Upper lobe of left lung (tissue), 6 donors: ENCODE results near the gene TRIM44. TPM values are rescaled to one million over a fixed set of nuclear protein-coding genes. Genes with fewer than 3 reads are reported as not detected.

Experiments
- ATAC-seq, 2 donors: fragments of 200-7000 bp; cut with Tn5 transposase; one replicate each; pipeline ENCODE4 v1.9.1; 2022; ENCODE audit warnings: mild to moderate bottlenecking in 2 of 2, moderate library complexity in 2 of 2; ENCODE audit not compliant: low FRiP score in 2 of 2
- DNase-seq, 2 donors: peaks; one replicate each; pipeline ENCODE4 v3.0.0-alpha.2; 2019 to 2020
- H3K27ac ChIP-seq, 4 donors: fragments of 200-600 bp; sonication (generic); one replicate each; pipeline ENCODE4 v1.5.1; 2016 to 2019
- H3K27me3 ChIP-seq, 4 donors: fragments of 200-600 bp; sonication (generic); one replicate each; pipeline ENCODE4 v1.5.1; 2017 to 2019
- H3K36me3 ChIP-seq, 4 donors: fragments of 200-600 bp; sonication (generic); one replicate each; pipeline ENCODE4 v1.5.1; 2016 to 2019
- H3K4me1 ChIP-seq, 4 donors: fragments of 200-600 bp; sonication (generic); one replicate each; pipeline ENCODE4 v1.5.1; 2018 to 2019
- H3K4me3 ChIP-seq, 4 donors: fragments of 200-600 bp; sonication (generic); one replicate each; pipeline ENCODE4 v1.5.1; 2017 to 2019; ENCODE audit warnings: mild to moderate bottlenecking in 2 of 4, moderate library complexity in 1 of 4
- H3K9me3 ChIP-seq, 4 donors: fragments of 200-600 bp; sonication (generic); one replicate each; pipeline ENCODE4 v1.5.1; 2018 to 2019
- CTCF ChIP-seq, 6 experiments: fragments of 450-650 bp in 4 of 6; fragments of 200-600 bp in 2 of 6; sonication (generic) in 2 of 6; IDR thresholded peaks; one replicate each; pipeline ENCODE4 v1.5.1; 2016 to 2019; ENCODE audit warnings: antibody characterized with exemption in 6 of 6
- EP300 ChIP-seq, 4 donors: sonication (generic); formaldehyde crosslinking; IDR thresholded peaks; one replicate each; pipeline ENCODE4 v1.5.1; 2017; ENCODE audit warnings: antibody characterized with exemption in 4 of 4, control low read depth in 2 of 4
- POLR2A ChIP-seq, 4 donors: fragments of 450-650 bp; IDR thresholded peaks; one replicate each; pipeline ENCODE4 v1.5.1; 2016 to 2017; ENCODE audit warnings: antibody characterized with exemption in 4 of 4, mild to moderate bottlenecking in 2 of 4
- POLR2AphosphoS5 ChIP-seq, 2 donors: sonication (generic); formaldehyde crosslinking; IDR thresholded peaks; one replicate each; pipeline ENCODE4 v1.5.1; 2017; ENCODE audit warnings: antibody characterized with exemption in 2 of 2
- WGBS, 2 donors: methylation state at CpG; one replicate each; pipeline ENCODE4 v1.1.5; 2017 to 2018; 5-methylcytosine and 5-hydroxymethylcytosine counted together
- total RNA-seq, 6 donors: library from RNA; depleted of rRNA in 4 of 6; stranded (reverse); fragments of >200 nt in 4 of 6; gene quantifications; one replicate each; pipeline versions ENCODE4 v1.1.0 to v1.2.1, GENCODE V29; 2016 to 2021
- donor health status: DM: no; HTN: no; CAD: no; lungs with moderate emphysema.
- donor health status: DM: no; HTN: yes; CAD: no; lungs with severe emphysema.

TRIM44 gene
- total RNA-seq, 6 donors from 2014 or later: 48.9 to 133 (median 64.0) TPM

- TF ChIP-seq EP300 (IDR thresholded peaks at IDR 0.05): no peak
- no peak for TF ChIP-seq POLR2A (IDR thresholded peaks at IDR 0.05)
- TF ChIP-seq POLR2AphosphoS5 (IDR thresholded peaks at IDR 0.05): no peak
- no peak for TF ChIP-seq CTCF (IDR thresholded peaks at IDR 0.05)
- DNase-seq: peak in 1 of 2 donors; percentile 24
- peak; percentile 37 to 38 for ATAC-seq
- Histone ChIP-seq H3K36me3 (no peaks in the 10 kb centered on the region), H3K9me3 (no peaks in the 10 kb centered on the region), H3K27me3 (no peaks in the 10 kb centered on the region), H3K4me1 (peaks cover 0 to 11% (median 7%) of the 10 kb centered on the region in 4 donors), H3K27ac (no peak overlapping the region), H3K4me3 (no peak overlapping the region)
- 42 to 45% methylated on average over 6 of the region's 6 CpGs for WGBS, 2 donors
Measured at GRCh38 chr11:35852056-35852455, 189.5 kb downstream of the TRIM44 start.

- no peaks in the 10 kb centered on the region for H3K9me3 ChIP-seq
- H3K27me3 ChIP-seq: no peaks in the 10 kb centered on the region
- no peak overlapping the region for H3K4me3 ChIP-seq
- no peak overlapping the region for H3K27ac ChIP-seq
- no peak for ATAC-seq
- no peaks in the 10 kb centered on the region for H3K36me3 ChIP-seq
- 74 to 78% methylated on average over 5 of the region's 5 CpGs for WGBS, 2 donors
- TF ChIP-seq POLR2AphosphoS5 (IDR thresholded peaks at IDR 0.05) (no peak), EP300 (IDR thresholded peaks at IDR 0.05) (no peak), CTCF (IDR thresholded peaks at IDR 0.05) (no peak), POLR2A (IDR thresholded peaks at IDR 0.05) (no peak)
- H3K4me1 ChIP-seq: peaks cover 0 to 11% (median 7%) of the 10 kb centered on the region in 4 donors
- no peak for DNase-seq
Measured at GRCh38 chr11:35853971-35854370, 191.4 kb downstream of the TRIM44 start.

DNA sequence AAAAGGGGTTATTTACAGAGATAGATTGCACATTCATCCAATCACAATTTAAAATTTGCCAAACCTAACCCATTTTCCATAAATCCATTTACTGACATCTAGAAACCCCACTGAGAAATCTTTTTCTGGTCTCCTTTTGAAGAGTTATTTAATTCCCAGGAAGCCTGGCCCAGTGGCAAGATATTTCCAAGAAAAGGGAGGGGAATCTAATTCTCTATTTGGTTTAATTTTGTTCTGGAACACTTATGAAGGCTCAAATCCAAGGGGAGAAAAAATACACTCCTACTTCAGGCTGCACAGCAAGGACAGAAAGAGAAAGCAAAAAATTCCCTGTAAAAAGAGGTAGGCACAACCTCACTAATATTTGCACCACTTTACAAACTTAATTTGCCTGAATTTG, 193.1 kb downstream of the TRIM44 start:
- peaks cover 0 to 11% (median 7%) of the 10 kb centered on the region in 4 donors for H3K4me1 ChIP-seq
- H3K4me3 ChIP-seq: no peak overlapping the region
- no peaks in the 10 kb centered on the region for H3K36me3 ChIP-seq
- H3K9me3 ChIP-seq: no peaks in the 10 kb centered on the region
- TF ChIP-seq POLR2AphosphoS5 (IDR thresholded peaks at IDR 0.05) (no peak), CTCF (IDR thresholded peaks at IDR 0.05) (no peak), EP300 (IDR thresholded peaks at IDR 0.05) (no peak), POLR2A (IDR thresholded peaks at IDR 0.05) (no peak)
- H3K27me3 ChIP-seq: no peaks in the 10 kb centered on the region
- DNase-seq (no peak), ATAC-seq (no peak)
- no peak overlapping the region for H3K27ac ChIP-seq

DNA sequence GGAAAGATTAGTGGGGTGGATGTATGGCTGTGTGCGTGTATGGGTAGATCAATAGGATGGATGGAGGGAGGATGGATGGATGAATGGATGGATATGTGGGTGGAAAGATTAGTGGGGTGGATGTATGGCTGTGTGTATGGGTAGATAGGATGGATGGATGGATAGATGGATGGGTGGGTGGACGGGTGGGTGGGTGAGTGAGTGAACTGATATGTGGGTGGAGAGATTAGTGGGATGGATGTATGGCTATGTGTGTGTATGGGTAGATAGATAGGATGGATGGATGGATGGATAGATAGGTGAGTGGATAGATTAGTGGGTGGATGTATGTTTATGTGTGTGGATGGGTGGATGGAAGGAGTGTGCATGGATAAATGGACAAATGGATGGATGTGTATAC, 193.7 kb downstream of the TRIM44 start:
- 86 to 93% methylated on average over 2 of the region's 2 CpGs for WGBS, 2 donors
- ATAC-seq (no peak), DNase-seq (no peak)
- TF ChIP-seq POLR2AphosphoS5 (IDR thresholded peaks at IDR 0.05) (no peak), POLR2A (IDR thresholded peaks at IDR 0.05) (no peak), EP300 (IDR thresholded peaks at IDR 0.05) (no peak), CTCF (IDR thresholded peaks at IDR 0.05) (no peak)
- Histone ChIP-seq H3K4me1 (peaks cover 0 to 11% (median 7%) of the 10 kb centered on the region in 4 donors), H3K36me3 (no peaks in the 10 kb centered on the region), H3K27me3 (no peaks in the 10 kb centered on the region), H3K4me3 (no peak overlapping the region), H3K9me3 (no peaks in the 10 kb centered on the region), H3K27ac (no peak overlapping the region)

DNA sequence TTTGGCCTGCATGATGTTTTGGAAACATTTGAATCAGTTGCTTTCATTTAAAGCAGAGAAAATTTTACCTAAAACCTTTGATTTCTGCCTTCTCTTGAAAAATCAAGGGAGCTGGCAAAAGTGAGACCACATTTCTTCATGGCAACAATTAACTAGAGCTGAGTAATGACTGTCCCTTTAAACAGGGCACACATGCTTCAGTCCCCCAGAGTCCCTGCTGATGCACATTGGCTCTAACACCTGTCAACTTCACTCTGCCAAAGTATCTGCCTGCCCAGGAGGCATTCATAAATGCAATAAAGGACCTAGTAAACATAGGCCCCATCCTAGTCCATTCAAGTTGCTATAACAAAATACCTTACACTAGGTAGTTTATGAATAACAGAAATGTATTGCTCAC, 194.2 kb downstream of the TRIM44 start:
- no peak for ATAC-seq

More for the DNA sequence above, 194.2 kb downstream of the TRIM44 start:
- H3K4me3 ChIP-seq: no peak overlapping the region
- H3K4me1 ChIP-seq: peaks cover 0 to 10% (median 6%) of the 10 kb centered on the region in 4 donors
- TF ChIP-seq POLR2AphosphoS5 (IDR thresholded peaks at IDR 0.05) (no peak), CTCF (IDR thresholded peaks at IDR 0.05) (no peak), EP300 (IDR thresholded peaks at IDR 0.05) (no peak), POLR2A (IDR thresholded peaks at IDR 0.05) (no peak)
- no peaks in the 10 kb centered on the region for H3K27me3 ChIP-seq
- no peak overlapping the region for H3K27ac ChIP-seq
- no peak for DNase-seq
- H3K9me3 ChIP-seq: no peaks in the 10 kb centered on the region
- no peaks in the 10 kb centered on the region for H3K36me3 ChIP-seq
